Measurements from ENCODE around the gene CCRL2. TPM values are rescaled to one million over a fixed set of nuclear protein-coding genes. Genes with fewer than 3 reads are reported as not detected.

CCRL2 gene
- total and polyA plus RNA-seq, 11 donors: 0.70 to 8.1 (median 1.7) TPM

DNA sequence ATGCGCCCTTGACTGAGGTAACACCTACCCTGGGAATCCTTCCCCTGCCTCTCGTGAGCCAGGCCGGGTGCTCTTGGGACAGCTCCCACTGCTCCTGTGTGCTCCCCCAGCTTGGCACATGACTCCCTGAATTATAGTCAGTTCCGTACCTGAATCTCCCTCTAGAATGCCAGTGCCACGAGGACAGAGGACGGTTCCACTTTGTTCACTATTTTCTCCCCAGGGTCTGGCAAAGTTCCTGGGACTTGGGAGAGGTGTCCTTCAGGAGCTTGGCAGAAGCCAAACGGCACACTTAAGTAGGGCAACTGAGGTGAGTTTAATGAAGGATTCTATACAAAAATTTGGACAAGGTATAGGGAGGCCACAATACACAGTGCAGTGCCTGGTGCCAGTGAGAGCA, 9.9 kb upstream of the CCRL2 start:
- H3K4me1 ChIP-seq: peaks cover 0 to 55% (median 0%) of the 10 kb centered on the region in 12 donors
- no peaks in the 10 kb centered on the region for H3K9me3 ChIP-seq
- no peak for TF ChIP-seq POLR2A (IDR thresholded peaks at IDR 0.05)
- TF ChIP-seq, protein P1, sequence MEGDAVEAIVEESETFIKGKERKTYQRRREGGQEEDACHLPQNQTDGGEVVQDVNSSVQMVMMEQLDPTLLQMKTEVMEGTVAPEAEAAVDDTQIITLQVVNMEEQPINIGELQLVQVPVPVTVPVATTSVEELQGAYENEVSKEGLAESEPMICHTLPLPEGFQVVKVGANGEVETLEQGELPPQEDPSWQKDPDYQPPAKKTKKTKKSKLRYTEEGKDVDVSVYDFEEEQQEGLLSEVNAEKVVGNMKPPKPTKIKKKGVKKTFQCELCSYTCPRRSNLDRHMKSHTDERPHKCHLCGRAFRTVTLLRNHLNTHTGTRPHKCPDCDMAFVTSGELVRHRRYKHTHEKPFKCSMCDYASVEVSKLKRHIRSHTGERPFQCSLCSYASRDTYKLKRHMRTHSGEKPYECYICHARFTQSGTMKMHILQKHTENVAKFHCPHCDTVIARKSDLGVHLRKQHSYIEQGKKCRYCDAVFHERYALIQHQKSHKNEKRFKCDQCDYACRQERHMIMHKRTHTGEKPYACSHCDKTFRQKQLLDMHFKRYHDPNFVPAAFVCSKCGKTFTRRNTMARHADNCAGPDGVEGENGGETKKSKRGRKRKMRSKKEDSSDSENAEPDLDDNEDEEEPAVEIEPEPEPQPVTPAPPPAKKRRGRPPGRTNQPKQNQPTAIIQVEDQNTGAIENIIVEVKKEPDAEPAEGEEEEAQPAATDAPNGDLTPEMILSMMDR (IDR thresholded peaks at IDR 0.05): no peak
- H3K27ac ChIP-seq: no peak overlapping the region
- DNase-seq (no peak), ATAC-seq (no peak)
- H3K36me3 ChIP-seq: no peaks in the 10 kb centered on the region
- 60 to 85% (median 72%) methylated on average over 7 of the region's 7 CpGs for WGBS, 4 donors
- intact Hi-C loops (cut with DNase I): no loop called here
- no peaks in the 10 kb centered on the region for H3K27me3 ChIP-seq
- no peak overlapping the region for H3K4me3 ChIP-seq

DNA sequence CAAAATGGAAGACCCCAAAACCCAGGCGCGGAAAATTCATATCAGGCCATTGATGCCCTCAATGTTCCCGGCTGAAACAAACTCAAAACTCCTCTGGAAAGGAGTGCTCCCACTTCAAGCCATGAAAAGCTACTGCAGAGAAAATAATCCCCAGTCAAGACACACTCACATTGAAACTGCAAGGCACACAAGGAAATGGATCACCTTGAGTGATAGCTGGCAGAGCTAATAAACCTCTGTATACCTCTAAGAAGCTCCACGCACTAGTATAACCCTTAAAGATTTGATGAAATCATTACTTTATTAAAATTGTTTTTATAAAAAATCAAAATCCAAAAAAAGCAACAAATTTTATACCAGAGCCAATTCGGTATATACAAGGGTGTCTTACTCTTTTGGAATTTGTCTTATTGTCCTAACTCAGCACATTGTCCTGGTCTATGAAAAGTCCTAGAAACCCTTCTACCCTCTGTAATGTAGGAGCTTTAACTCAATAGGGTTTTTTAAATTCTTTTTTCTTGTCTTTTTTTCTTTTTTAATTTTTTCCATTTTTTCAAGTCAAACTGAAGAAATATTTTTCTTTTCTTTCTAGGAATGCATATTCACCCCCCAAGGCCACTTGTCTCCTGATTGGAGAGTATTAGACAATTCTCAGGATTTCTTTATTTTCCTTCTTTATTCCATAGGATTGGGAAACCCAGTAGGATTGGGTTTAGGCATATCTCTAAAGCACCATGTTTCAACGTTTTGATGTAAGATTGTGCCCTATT, 8.7 kb upstream of the CCRL2 start:
- TF ChIP-seq, protein P1 (IDR thresholded peaks at IDR 0.05): no peak
- no peak for TF ChIP-seq POLR2A (IDR thresholded peaks at IDR 0.05)
- DNase-seq: no peak
- intact Hi-C loops (cut with DNase I): no loop called here
- Histone ChIP-seq H3K9me3 (no peaks in the 10 kb centered on the region), H3K4me3 (no peak overlapping the region), H3K36me3 (no peaks in the 10 kb centered on the region), H3K4me1 (peaks cover 0 to 53% (median 0%) of the 10 kb centered on the region in 12 donors), H3K27ac (no peak overlapping the region), H3K27me3 (no peaks in the 10 kb centered on the region)
- no peak for ATAC-seq
- 87 to 97% (median 94%) methylated on average over 6 of the region's 6 CpGs for WGBS, 4 donors

DNA sequence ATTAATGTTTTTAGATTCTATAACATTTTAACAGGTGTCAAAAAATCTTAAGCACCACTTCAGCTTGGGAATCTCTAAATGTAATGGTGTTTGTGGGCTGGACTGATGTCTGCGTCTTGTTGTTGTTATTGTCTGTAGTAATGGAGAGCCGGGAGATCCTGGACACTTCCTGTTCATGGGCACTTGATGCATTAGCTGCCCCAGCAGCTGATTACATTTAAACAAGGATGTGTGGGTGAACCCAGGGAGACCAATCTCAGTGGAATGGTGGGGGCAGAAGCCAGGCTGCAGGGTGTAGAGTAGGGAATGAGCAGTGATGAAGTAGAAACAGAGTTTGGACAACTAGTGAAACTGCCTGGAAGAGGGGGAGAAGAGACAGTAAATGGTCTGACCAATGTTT, 8.0 kb upstream of the CCRL2 start:
- Histone ChIP-seq H3K9me3 (no peaks in the 10 kb centered on the region), H3K27me3 (no peaks in the 10 kb centered on the region), H3K27ac (peak overlapping the region in 1 of 12 donors; percentile 9), H3K4me3 (no peak overlapping the region), H3K4me1 (peaks cover 0 to 46% (median 0%) of the 10 kb centered on the region in 12 donors), H3K36me3 (no peaks in the 10 kb centered on the region)
- ATAC-seq (no peak), DNase-seq (no peak)
- intact Hi-C loops (cut with DNase I): no loop called here
- TF ChIP-seq POLR2A (IDR thresholded peaks at IDR 0.05): no peak
- TF ChIP-seq, protein P1 (IDR thresholded peaks at IDR 0.05): no peak
- 60 to 79% (median 69%) methylated on average over 2 of the region's 2 CpGs for WGBS, 4 donors

DNA sequence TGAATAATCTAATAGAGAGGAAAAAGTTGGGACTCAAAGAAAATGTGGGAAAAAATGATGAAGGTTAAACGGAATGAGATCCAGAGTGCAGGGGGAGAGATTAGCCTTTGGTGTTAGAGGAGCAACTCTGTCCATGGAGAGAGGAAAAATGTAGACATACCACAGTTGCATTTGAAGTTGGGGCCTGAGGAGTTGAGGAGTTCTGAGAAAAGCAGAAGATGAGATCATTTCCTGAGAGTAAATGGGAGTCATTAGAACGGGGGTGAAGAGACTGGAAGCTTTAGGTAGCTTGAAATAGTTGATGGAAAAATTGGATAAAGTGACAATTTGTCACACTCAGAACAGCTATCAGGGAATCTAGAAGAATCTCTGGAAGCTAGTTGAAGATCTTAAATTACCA, 7.5 kb upstream of the CCRL2 start:
- TF ChIP-seq, protein P1 (IDR thresholded peaks at IDR 0.05): no peak
- no peak for TF ChIP-seq POLR2A (IDR thresholded peaks at IDR 0.05)
- Histone ChIP-seq H3K27ac (peak overlapping the region in 1 of 12 donors; percentile 9), H3K4me1 (peaks cover 0 to 47% (median 0%) of the 10 kb centered on the region in 12 donors), H3K9me3 (no peaks in the 10 kb centered on the region), H3K36me3 (no peaks in the 10 kb centered on the region), H3K27me3 (no peaks in the 10 kb centered on the region), H3K4me3 (no peak overlapping the region)
- no peak for DNase-seq
- WGBS, 4 donors: 55 to 63% (median 57%) methylated on average over 2 of the region's 2 CpGs
- intact Hi-C loops (cut with DNase I): no loop called here
- peak in 1 of 4 donors; percentile 10 for ATAC-seq

All from heart left ventricle (tissue), 16 donors.